ENCODE results near the gene DGCR2. TPM values are rescaled to one million over a fixed set of nuclear protein-coding genes. Genes with fewer than 3 reads are reported as not detected.
"Not testable (repeated sequence)": the region's sequence is repeated elsewhere in the genome, so short reads cannot be mapped to it uniquely, and the experiment has no call there.

The DGCR2 gene
- total RNA-seq, 1 donor from 2014 or later = 50.0 TPM

DNA sequence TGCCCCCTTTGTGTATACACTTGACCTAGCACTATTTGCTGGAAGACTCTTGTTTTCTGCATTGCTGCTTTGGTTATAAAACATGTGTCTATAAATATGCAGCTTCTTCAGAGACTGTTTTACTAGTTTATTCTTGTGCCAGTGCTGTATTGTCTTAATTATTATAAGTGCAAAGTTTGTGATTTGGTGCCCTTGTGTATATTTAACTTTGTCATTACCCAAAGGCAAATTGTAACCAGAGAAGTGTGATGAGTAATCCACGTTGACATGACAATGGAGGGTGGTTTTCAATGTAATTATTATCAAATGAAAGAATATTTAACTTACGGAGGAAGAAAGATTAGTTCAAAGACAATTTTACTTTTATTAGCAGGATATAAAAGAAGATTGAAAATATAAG lies 111.1 kb downstream of the DGCR2 start:
- peak; percentile 66 for DNase-seq (ENCODE audit: low read depth)
- FAIRE-seq = no peak
- no peaks in the 10 kb centered on the region for H3K27me3 ChIP-seq (ENCODE audit: control insufficient read depth, insufficient read depth, low read length)
- no peak overlapping the region for H3K4me3 ChIP-seq (ENCODE audit: low read depth, low read length)
- no peaks in the 10 kb centered on the region for H3K36me3 ChIP-seq (ENCODE audit: control insufficient read depth, insufficient read depth, low read length)
- no peak for TF ChIP-seq CTCF (IDR thresholded peaks at IDR 0.05; ENCODE audit: insufficient read depth, low read length, severe bottlenecking)

DNA sequence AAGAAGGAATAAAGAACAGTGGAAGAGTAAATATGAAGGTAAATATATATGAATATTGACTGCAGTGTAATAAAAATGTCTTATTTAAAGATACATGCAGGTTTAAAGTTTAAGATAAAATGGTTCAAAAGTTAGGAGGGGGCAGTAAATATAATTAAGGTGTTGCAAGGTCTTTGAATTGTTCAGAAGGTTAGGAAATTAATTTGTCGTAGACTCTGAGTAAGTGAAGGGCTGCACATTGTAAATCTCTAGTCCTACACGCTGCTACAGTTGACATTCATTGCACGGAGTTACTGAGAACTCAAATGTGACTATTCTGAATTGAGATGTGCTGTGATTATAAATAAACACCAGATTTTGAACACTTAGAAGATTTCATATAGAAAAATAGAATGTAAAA lies 116.3 kb downstream of the DGCR2 start:
- no peak for TF ChIP-seq CTCF (IDR thresholded peaks at IDR 0.05; ENCODE audit: insufficient read depth, low read length, severe bottlenecking)
- DNase-seq (ENCODE audit: low read depth) = no peak
- no peak for FAIRE-seq
- no peaks in the 10 kb centered on the region for H3K36me3 ChIP-seq (ENCODE audit: control insufficient read depth, insufficient read depth, low read length)
- no peaks in the 10 kb centered on the region for H3K27me3 ChIP-seq (ENCODE audit: control insufficient read depth, insufficient read depth, low read length)
- no peak overlapping the region for H3K4me3 ChIP-seq (ENCODE audit: low read depth, low read length)

DNA sequence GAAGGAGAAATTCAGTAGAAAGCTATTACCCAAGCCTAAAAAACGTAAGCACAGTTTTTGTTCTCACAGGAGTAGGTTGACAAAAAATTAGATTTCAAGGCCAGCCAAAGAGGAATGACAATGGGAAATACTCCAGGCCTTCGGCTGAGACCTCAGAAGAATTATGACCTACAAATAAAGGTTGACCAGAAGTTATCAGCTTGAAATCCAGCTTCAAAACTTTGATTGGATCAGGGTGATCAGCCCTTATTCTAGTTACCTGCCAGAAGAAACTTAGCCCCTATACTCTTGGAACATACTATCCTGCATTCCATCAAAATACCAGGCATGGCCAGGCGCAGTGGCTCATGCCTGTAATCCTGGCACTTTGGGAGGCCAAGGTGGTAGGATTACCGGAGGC lies 117.7 kb downstream of the DGCR2 start:
- Histone ChIP-seq H3K4me3 (ENCODE audit: low read depth, low read length) (no peak overlapping the region), H3K27me3 (ENCODE audit: control insufficient read depth, insufficient read depth, low read length) (no peaks in the 10 kb centered on the region), H3K36me3 (ENCODE audit: control insufficient read depth, insufficient read depth, low read length) (no peaks in the 10 kb centered on the region)
- FAIRE-seq = no peak
- TF ChIP-seq CTCF (IDR thresholded peaks at IDR 0.05; ENCODE audit: insufficient read depth, low read length, severe bottlenecking) = no peak
- DNase-seq (ENCODE audit: low read depth) = no peak

GRCh38 chr22:19003508-19003907 lies 118.7 kb downstream of the DGCR2 start:
- TF ChIP-seq CTCF (IDR thresholded peaks at IDR 0.05; ENCODE audit: insufficient read depth, low read length, severe bottlenecking) = no peak
- DNase-seq (ENCODE audit: low read depth) = no peak
- peaks cover 2% of the 10 kb centered on the region for H3K27me3 ChIP-seq (ENCODE audit: control insufficient read depth, insufficient read depth, low read length)
- no peak for FAIRE-seq
- no peak overlapping the region for H3K4me3 ChIP-seq (ENCODE audit: low read depth, low read length)
- H3K36me3 ChIP-seq (ENCODE audit: control insufficient read depth, insufficient read depth, low read length) = no peaks in the 10 kb centered on the region

GRCh38 chr22:19002684-19003038 lies 119.6 kb downstream of the DGCR2 start:
- no peak overlapping the region for H3K4me3 ChIP-seq (ENCODE audit: low read depth, low read length)
- TF ChIP-seq CTCF (IDR thresholded peaks at IDR 0.05; ENCODE audit: insufficient read depth, low read length, severe bottlenecking) = no peak
- H3K36me3 ChIP-seq (ENCODE audit: control insufficient read depth, insufficient read depth, low read length) = no peaks in the 10 kb centered on the region
- FAIRE-seq (no peak), DNase-seq (ENCODE audit: low read depth) (no peak)
- peaks cover 7% of the 10 kb centered on the region for H3K27me3 ChIP-seq (ENCODE audit: control insufficient read depth, insufficient read depth, low read length)

DNA sequence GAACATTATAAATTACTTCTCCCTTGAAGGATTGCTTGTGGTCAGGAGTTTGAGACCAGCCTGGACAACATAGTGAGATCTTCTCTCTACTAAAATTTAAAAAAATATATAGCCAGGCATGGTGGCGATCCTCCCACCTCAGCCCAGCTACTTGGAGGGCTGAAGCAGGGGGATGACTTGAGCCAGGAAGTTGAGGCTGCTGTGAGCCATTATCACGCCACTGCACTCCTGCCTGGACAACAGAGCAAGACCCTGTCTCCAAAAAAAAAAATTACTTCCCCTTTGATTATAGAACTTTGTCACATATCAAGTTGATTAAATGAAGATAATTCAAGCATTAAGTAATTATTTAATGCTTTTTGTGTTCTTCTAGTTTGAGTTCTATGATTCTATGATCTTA lies 121.0 kb downstream of the DGCR2 start:
- Histone ChIP-seq H3K4me3 (ENCODE audit: low read depth, low read length) (no peak overlapping the region), H3K36me3 (ENCODE audit: control insufficient read depth, insufficient read depth, low read length) (no peaks in the 10 kb centered on the region), H3K27me3 (ENCODE audit: control insufficient read depth, insufficient read depth, low read length) (peaks cover 12% of the 10 kb centered on the region)
- no peak for FAIRE-seq
- TF ChIP-seq CTCF (IDR thresholded peaks at IDR 0.05; ENCODE audit: insufficient read depth, low read length, severe bottlenecking) = no peak
- DNase-seq (ENCODE audit: low read depth) = no peak

- not testable (repeated sequence) for FAIRE-seq; DNase-seq (ENCODE audit: low read depth); H3K4me3 ChIP-seq (ENCODE audit: low read depth, low read length); H3K36me3 ChIP-seq (ENCODE audit: control insufficient read depth, insufficient read depth, low read length)
- H3K27me3 ChIP-seq (ENCODE audit: control insufficient read depth, insufficient read depth, low read length) = peaks cover 12% of the 10 kb centered on the region
Measured at GRCh38 chr22:19000106-19000505, 122.1 kb downstream of the DGCR2 start.

Measured in bronchial epithelial cell (primary cell).